Liver (tissue), 9 donors: ENCODE results near the gene PDLIM7. TPM values are rescaled to one million over a fixed set of nuclear protein-coding genes. Genes with fewer than 3 reads are reported as not detected.

Experiments used
- DNase-seq: peaks from one replicate; pipeline ENCODE4 v3.0.0-alpha.2; 2017; ENCODE audit warnings: low spot score
- H3K27ac ChIP-seq, 2 donors: one replicate each; pipeline ENCODE4 v1.7.0; 2013; ENCODE audit warnings: inconsistent platforms in 2 of 2, low read length in 2 of 2, control low read depth in 1 of 2, low read depth in 1 of 2, mild to moderate bottlenecking in 1 of 2
- H3K27me3 ChIP-seq, 4 donors: one replicate each; pipeline versions ENCODE4 v1.6.1 to v1.7.0; 2013; ENCODE audit warnings: low read length in 3 of 4, inconsistent platforms in 1 of 4, mild to moderate bottlenecking in 1 of 4, moderate library complexity in 1 of 4; ENCODE audit not compliant: control insufficient read depth in 4 of 4, insufficient read depth in 4 of 4
- H3K36me3 ChIP-seq, 4 donors: one replicate each; pipeline versions ENCODE4 v1.6.1 to v1.7.0; 2013; ENCODE audit warnings: low read length in 3 of 4, mild to moderate bottlenecking in 3 of 4, low read depth in 1 of 4, moderate library complexity in 1 of 4; ENCODE audit not compliant: control insufficient read depth in 4 of 4, insufficient read depth in 3 of 4
- H3K4me1 ChIP-seq, 4 donors: one replicate each; pipeline versions ENCODE4 v1.6.1 to v1.7.0; 2013; ENCODE audit warnings: low read length in 3 of 4, mild to moderate bottlenecking in 3 of 4, moderate library complexity in 1 of 4; ENCODE audit not compliant: control insufficient read depth in 4 of 4, insufficient read depth in 4 of 4
- H3K4me3 ChIP-seq, 3 donors: one replicate each; pipeline versions ENCODE4 v1.6.1 to v1.7.0; 2013; ENCODE audit warnings: low read length in 3 of 3, control low read depth in 1 of 3, low read depth in 1 of 3, mild to moderate bottlenecking in 1 of 3
- H3K9ac ChIP-seq, 2 donors: one replicate each; pipeline ENCODE4 v1.7.0; 2013; ENCODE audit warnings: low read length in 2 of 2, mild to moderate bottlenecking in 2 of 2, moderate library complexity in 2 of 2, control low read depth in 1 of 2, low read depth in 1 of 2
- H3K9me3 ChIP-seq, 4 donors: one replicate each; pipeline versions ENCODE4 v1.6.1 to v1.7.0; 2013; ENCODE audit warnings: low read length in 3 of 4; ENCODE audit not compliant: control insufficient read depth in 4 of 4
- EGR1 ChIP-seq, 2 donors: IDR thresholded peaks; 2 replicates each; pipeline ENCODE4 v1.6.1; 2016 to 2018; ENCODE audit warnings: antibody characterized with exemption in 2 of 2, low read depth in 2 of 2
- FOXA1 ChIP-seq: IDR thresholded peaks from 2 replicates; pipeline ENCODE4 v1.6.1; 2016; ENCODE audit warnings: antibody characterized with exemption
- GABPA ChIP-seq, 2 donors: IDR thresholded peaks in 1 of 2; conservative IDR thresholded peaks in 1 of 2; 2 replicates each; pipeline ENCODE4 v1.6.1; 2016; ENCODE audit warnings: antibody characterized with exemption in 2 of 2, mild to moderate bottlenecking in 1 of 2, moderate library complexity in 1 of 2
- HNF4A ChIP-seq, 2 donors: conservative IDR thresholded peaks; 2 replicates each; pipeline ENCODE4 v1.6.1; 2016; ENCODE audit warnings: antibody characterized with exemption in 2 of 2, mild to moderate bottlenecking in 2 of 2
- HNF4G ChIP-seq: IDR thresholded peaks from 2 replicates; pipeline ENCODE4 v1.6.1; 2016; ENCODE audit warnings: antibody characterized with exemption
- NR2F2 ChIP-seq: IDR thresholded peaks from 2 replicates; pipeline ENCODE4 v1.6.1; 2016; ENCODE audit warnings: antibody characterized with exemption
- RAD21 ChIP-seq, 2 donors: IDR thresholded peaks; 2 replicates each; pipeline ENCODE4 v1.6.1; 2016; ENCODE audit warnings: antibody characterized with exemption in 2 of 2, mild to moderate bottlenecking in 2 of 2
- REST ChIP-seq: IDR thresholded peaks from 2 replicates; pipeline ENCODE4 v1.6.1; 2016; ENCODE audit warnings: antibody characterized with exemption, mild to moderate bottlenecking
- SP1 ChIP-seq: IDR thresholded peaks from 2 replicates; pipeline ENCODE4 v1.6.1; 2018; ENCODE audit warnings: antibody characterized with exemption, mild to moderate bottlenecking
- TAF1 ChIP-seq: conservative IDR thresholded peaks from 2 replicates; pipeline ENCODE4 v1.6.1; 2016; ENCODE audit warnings: antibody characterized with exemption, mild to moderate bottlenecking
- YY1 ChIP-seq: IDR thresholded peaks from 2 replicates; pipeline ENCODE4 v1.6.1; 2016; ENCODE audit warnings: antibody characterized with exemption, mild to moderate bottlenecking
- WGBS: extraction: QIAGEN DNeasy Blood & Tissue Kit; methylation state at CpG from one replicate; pipeline ENCODE4 v1.1.7; 2013; 5-methylcytosine and 5-hydroxymethylcytosine counted together
- polyA plus RNA-seq, 2 donors: library from polyadenylated mRNA; stranded (reverse) in 1 of 2; unstranded in 1 of 2; fragments of 200-250 nt in 1 of 2; fragments of >200 nt in 1 of 2; fragmentation: Nextera tagmentation in 1 of 2; extraction: Ambion mirVana in 1 of 2; gene quantifications; one replicate each; pipeline versions ENCODE4 v1.2.1 to v1.2.3, GENCODE V29; 2013 to 2015
- total RNA-seq, 2 donors: library from RNA; depleted of rRNA; stranded (reverse); fragments of >200 nt; gene quantifications; one replicate each; pipeline ENCODE4 v1.2.3, GENCODE V29; 2014
- TF ChIP-seq, protein P1 (sequence below): fragments of 150-350 bp; IDR thresholded peaks from 2 replicates; pipeline ENCODE4 v1.5.1; 2017; ENCODE audit warnings: improper control_type of control experiment, low read depth, low read length; ENCODE audit not compliant: missing input control
- TF ChIP-seq, protein P2 (sequence below): IDR thresholded peaks from 2 replicates; pipeline ENCODE4 v1.6.1; 2016; ENCODE audit warnings: antibody characterized with exemption
- TF ChIP-seq, protein P3 (sequence below): IDR thresholded peaks from 2 replicates; pipeline ENCODE4 v1.6.1; 2016; ENCODE audit warnings: antibody characterized with exemption
- donor health status: healthy.
- donor health status: healthy.
- donor health status: healthy.
- donor health status: healthy.
- donor health status: healthy.

The PDLIM7 gene
- total and polyA plus RNA-seq, 4 donors: 5.5 to 36.0 (median 8.5) TPM

GRCh38 chr5:177444106-177445051 is 53.0 kb downstream of the PDLIM7 start:
- WGBS: 82% methylated on average over 7 of the region's 7 CpGs
- Histone ChIP-seq H3K4me3 (no peak overlapping the region), H3K27me3 (no peaks in the 10 kb centered on the region), H3K4me1 (peaks cover 5 to 18% (median 9%) of the 10 kb centered on the region in 4 donors), H3K27ac (no peak overlapping the region), H3K36me3 (peaks cover 0 to 6% (median under 1%) of the 10 kb centered on the region in 4 donors), H3K9ac (no peak overlapping the region), H3K9me3 (no peaks in the 10 kb centered on the region)
- no peak for DNase-seq
- TF ChIP-seq, protein P1, sequence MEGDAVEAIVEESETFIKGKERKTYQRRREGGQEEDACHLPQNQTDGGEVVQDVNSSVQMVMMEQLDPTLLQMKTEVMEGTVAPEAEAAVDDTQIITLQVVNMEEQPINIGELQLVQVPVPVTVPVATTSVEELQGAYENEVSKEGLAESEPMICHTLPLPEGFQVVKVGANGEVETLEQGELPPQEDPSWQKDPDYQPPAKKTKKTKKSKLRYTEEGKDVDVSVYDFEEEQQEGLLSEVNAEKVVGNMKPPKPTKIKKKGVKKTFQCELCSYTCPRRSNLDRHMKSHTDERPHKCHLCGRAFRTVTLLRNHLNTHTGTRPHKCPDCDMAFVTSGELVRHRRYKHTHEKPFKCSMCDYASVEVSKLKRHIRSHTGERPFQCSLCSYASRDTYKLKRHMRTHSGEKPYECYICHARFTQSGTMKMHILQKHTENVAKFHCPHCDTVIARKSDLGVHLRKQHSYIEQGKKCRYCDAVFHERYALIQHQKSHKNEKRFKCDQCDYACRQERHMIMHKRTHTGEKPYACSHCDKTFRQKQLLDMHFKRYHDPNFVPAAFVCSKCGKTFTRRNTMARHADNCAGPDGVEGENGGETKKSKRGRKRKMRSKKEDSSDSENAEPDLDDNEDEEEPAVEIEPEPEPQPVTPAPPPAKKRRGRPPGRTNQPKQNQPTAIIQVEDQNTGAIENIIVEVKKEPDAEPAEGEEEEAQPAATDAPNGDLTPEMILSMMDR: no peak
- TF ChIP-seq REST (no peak), FOXA1 (no peak), YY1 (no peak)
- TF ChIP-seq, protein P2, sequence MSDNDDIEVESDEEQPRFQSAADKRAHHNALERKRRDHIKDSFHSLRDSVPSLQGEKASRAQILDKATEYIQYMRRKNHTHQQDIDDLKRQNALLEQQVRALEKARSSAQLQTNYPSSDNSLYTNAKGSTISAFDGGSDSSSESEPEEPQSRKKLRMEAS: no peak
- TF ChIP-seq, protein P3, sequence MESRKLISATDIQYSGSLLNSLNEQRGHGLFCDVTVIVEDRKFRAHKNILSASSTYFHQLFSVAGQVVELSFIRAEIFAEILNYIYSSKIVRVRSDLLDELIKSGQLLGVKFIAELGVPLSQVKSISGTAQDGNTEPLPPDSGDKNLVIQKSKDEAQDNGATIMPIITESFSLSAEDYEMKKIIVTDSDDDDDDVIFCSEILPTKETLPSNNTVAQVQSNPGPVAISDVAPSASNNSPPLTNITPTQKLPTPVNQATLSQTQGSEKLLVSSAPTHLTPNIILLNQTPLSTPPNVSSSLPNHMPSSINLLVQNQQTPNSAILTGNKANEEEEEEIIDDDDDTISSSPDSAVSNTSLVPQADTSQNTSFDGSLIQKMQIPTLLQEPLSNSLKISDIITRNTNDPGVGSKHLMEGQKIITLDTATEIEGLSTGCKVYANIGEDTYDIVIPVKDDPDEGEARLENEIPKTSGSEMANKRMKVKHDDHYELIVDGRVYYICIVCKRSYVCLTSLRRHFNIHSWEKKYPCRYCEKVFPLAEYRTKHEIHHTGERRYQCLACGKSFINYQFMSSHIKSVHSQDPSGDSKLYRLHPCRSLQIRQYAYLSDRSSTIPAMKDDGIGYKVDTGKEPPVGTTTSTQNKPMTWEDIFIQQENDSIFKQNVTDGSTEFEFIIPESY: no peak

DNA sequence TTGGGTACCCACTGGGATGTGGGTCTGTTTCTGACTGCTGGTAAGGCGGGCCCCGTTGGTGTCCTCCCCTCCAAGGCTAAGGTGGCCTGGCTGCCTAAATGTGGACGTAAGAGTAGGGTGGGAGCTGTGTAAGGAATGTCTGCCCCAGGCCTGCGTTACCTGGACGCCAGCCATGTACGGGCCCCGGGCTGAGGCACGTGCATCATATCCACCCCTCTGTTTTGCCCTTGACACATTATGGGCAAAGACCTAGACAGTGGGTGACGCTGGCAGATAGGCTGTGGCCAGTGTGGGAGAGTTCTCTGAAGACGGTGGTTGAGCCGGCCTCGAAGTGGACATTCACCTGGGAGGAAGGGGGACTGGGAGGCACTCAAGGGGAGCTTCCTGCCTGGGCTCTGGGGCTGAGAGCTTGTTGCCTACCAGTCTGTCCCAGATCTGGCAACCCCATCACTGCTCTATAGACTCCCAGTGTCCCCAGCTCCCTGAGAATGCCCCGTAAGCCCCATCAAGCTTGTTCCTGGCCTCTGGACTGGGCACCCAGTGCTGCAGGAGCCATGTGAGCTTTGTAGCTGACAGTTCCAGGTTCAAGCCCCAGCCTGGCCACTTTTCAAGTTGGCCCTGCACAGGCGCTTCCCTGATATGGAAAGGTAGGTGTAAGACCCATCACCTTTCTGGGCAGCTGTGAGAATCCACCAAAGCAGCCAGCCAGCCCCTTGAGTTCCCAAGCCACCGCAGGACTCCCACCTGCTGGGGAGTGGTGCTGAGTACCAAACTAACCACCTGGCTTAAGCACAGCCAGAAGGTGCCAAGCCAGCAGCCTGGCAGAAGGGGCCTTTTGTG is 54.0 kb downstream of the PDLIM7 start:
- Histone ChIP-seq H3K27ac (no peak overlapping the region), H3K27me3 (no peaks in the 10 kb centered on the region), H3K4me3 (no peak overlapping the region), H3K9ac (no peak overlapping the region), H3K4me1 (peaks cover 5 to 18% (median 9%) of the 10 kb centered on the region in 4 donors), H3K36me3 (peaks cover 0 to 7% (median under 1%) of the 10 kb centered on the region in 4 donors), H3K9me3 (no peaks in the 10 kb centered on the region)
- no peak for DNase-seq
- WGBS: 93% methylated on average over 15 of the region's 15 CpGs
- TF ChIP-seq NR2F2 (no peak), HNF4A (conservative IDR thresholded peaks at IDR 0.05) (no peak), TAF1 (no peak), YY1 (no peak), FOXA1 (no peak), EGR1 (IDR thresholded peaks at IDR 0.05; ENCODE audit: low read depth in 2 of 2) (no peak), GABPA (IDR thresholded peaks at IDR 0.05 in 1 of 2, conservative IDR thresholded peaks at IDR 0.05 in 1 of 2) (no peak), REST (no peak), HNF4G (no peak), RAD21 (IDR thresholded peaks at IDR 0.05) (no peak), SP1 (no peak)
- TF ChIP-seq, protein P1: no peak
